Measurements from ENCODE around the gene PPP1R10. TPM values are rescaled to one million over a fixed set of nuclear protein-coding genes. Genes with fewer than 3 reads are reported as not detected.

PPP1R10 gene
- total and polyA plus RNA-seq, 2 of the 13 experiments (the other 11 are each of a cell fraction or from before 2014, with no cell fraction given) = 26.3 to 38.4 TPM

DNA sequence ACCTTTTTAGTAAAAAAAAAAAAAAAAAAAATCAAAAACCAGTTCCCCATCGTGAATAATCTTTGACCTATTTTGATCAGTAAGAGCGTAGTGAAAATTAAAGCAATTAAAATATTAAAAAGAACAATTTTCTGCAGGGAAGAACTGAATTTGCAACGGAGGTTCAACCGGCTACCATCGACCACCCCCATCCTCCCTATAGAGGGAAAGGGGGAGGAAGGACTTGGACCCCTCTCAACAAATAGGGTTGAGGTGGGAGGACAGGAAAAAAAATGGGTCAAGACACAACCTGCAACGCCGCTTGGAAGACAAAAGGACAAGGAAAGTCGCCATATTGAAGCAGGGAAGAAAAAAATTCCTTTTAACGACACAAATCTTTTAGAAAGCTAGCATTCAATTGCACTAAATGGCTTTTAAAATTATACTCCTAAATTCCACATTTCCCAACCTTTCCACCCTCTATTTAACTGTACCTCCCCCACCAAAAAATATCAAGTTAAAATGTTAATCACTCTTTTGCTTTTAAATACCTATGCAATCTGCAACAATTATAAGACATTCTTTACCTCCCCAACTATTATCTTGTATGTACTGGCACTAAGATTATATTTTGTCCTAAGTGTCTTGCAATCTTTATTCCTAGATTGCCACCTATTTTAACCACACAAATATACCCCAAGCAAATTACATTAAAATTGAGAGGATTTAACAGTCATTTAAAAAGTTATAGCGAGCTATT is 1.7 kb downstream of the PPP1R10 start (continued):
- TF ChIP-seq PRDM10 (CRISPR knock-in tag; IDR thresholded peaks at IDR 0.05; ENCODE audit: low read depth) (peak; percentile 14; the same call in 1 of the 2 replicates), ZNF20 (CRISPR knock-in tag; IDR thresholded peaks at IDR 0.05) (peak; percentile 62; the same call in 1 of the 2 replicates), ZNF883 (CRISPR knock-in tag; IDR thresholded peaks at IDR 0.05; ENCODE audit: not compliant biosample characterization) (no peak), NR1H2 (CRISPR knock-in tag; IDR thresholded peaks at IDR 0.05; ENCODE audit: borderline replicate concordance, low read depth) (no peak), MAF1 (CRISPR knock-in tag; IDR thresholded peaks at IDR 0.05; ENCODE audit: borderline replicate concordance) (0 out of 2 replicates have a peak, but pooled peaks have one; percentile 21), TEF (CRISPR knock-in tag; IDR thresholded peaks at IDR 0.05) (peak; percentile 67; the same call in 1 of the 2 replicates), FOXA3 (CRISPR knock-in tag; IDR thresholded peaks at IDR 0.05) (peak; percentile 3; the same call in 1 of the 2 replicates), MLLT10 (CRISPR knock-in tag; IDR thresholded peaks at IDR 0.05) (peak; percentile 24; the same call in 1 of the 2 replicates), CREM (IDR thresholded peaks at IDR 0.05) (0 out of 2 replicates have a peak, but pooled peaks have one; percentile 16), CREM (CRISPR knock-in tag; IDR thresholded peaks at IDR 0.05) (no peak), HNRNPUL1 (IDR thresholded peaks at IDR 0.05; ENCODE audit: low read depth, low read length) (0 out of 2 replicates have a peak, but pooled peaks have one; percentile 54), NONO (IDR thresholded peaks at IDR 0.05) (no peak), NONO (CRISPR knock-in tag; conservative IDR thresholded peaks at IDR 0.05) (no peak), ZNF12 (CRISPR knock-in tag; IDR thresholded peaks at IDR 0.05) (0 out of 2 replicates have a peak, but pooled peaks have one; percentile 22), STAT5B (CRISPR knock-in tag; IDR thresholded peaks at IDR 0.05) (0 out of 2 replicates have a peak, but pooled peaks have one; percentile 7), MTF1 (CRISPR knock-in tag; IDR thresholded peaks at IDR 0.05) (no peak)
- TF ChIP-seq, protein P1, sequence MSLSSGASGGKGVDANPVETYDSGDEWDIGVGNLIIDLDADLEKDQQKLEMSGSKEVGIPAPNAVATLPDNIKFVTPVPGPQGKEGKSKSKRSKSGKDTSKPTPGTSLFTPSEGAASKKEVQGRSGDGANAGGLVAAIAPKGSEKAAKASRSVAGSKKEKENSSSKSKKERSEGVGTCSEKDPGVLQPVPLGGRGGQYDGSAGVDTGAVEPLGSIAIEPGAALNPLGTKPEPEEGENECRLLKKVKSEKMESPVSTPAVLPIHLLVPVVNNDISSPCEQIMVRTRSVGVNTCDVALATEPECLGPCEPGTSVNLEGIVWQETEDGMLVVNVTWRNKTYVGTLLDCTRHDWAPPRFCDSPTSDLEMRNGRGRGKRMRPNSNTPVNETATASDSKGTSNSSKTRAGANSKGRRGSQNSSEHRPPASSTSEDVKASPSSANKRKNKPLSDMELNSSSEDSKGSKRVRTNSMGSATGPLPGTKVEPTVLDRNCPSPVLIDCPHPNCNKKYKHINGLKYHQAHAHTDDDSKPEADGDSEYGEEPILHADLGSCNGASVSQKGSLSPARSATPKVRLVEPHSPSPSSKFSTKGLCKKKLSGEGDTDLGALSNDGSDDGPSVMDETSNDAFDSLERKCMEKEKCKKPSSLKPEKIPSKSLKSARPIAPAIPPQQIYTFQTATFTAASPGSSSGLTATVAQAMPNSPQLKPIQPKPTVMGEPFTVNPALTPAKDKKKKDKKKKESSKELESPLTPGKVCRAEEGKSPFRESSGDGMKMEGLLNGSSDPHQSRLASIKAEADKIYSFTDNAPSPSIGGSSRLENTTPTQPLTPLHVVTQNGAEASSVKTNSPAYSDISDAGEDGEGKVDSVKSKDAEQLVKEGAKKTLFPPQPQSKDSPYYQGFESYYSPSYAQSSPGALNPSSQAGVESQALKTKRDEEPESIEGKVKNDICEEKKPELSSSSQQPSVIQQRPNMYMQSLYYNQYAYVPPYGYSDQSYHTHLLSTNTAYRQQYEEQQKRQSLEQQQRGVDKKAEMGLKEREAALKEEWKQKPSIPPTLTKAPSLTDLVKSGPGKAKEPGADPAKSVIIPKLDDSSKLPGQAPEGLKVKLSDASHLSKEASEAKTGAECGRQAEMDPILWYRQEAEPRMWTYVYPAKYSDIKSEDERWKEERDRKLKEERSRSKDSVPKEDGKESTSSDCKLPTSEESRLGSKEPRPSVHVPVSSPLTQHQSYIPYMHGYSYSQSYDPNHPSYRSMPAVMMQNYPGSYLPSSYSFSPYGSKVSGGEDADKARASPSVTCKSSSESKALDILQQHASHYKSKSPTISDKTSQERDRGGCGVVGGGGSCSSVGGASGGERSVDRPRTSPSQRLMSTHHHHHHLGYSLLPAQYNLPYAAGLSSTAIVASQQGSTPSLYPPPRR (CRISPR knock-in tag; IDR thresholded peaks at IDR 0.05; ENCODE audit: borderline replicate concordance) = 0 out of 2 replicates have a peak, but pooled peaks have one; percentile 55
